ENCODE measurements around the gene WNT8B. TPM values are rescaled to one million over a fixed set of nuclear protein-coding genes. Genes with fewer than 3 reads are reported as not detected.

Gene WNT8B
- total and polyA plus RNA-seq, 2 of the 13 experiments (the other 11 are each of a cell fraction or from before 2014, with no cell fraction given), result 0.07 to 0.20 TPM

- H3K9ac ChIP-seq (ENCODE audit: insufficient read depth, low read depth, low read length), result no peak overlapping the region
- no peak overlapping the region for H2AFZ ChIP-seq (ENCODE audit: low read length)
- H3K36me3 ChIP-seq (replicated peaks in 1 of 2; ENCODE audit: control insufficient read depth in 1 of 2, insufficient read depth in 2 of 2, low read length in 2 of 2), result no peaks in the 10 kb centered on the region
- no peaks in the 10 kb centered on the region for H3K79me2 ChIP-seq (ENCODE audit: insufficient read depth, low read length)
- ChIA-PET CTCF (ENCODE audit: low intra/inter-chr PET ratio, low total read pairs) (no interaction called here), POLR2A (no interaction called here)
- H3K4me3 ChIP-seq (replicated peaks in 1 of 3; ENCODE audit: insufficient read depth in 1 of 3, low read depth in 2 of 3, low read length in 3 of 3), result no peak overlapping the region
- H3K4me1 ChIP-seq (ENCODE audit: insufficient read depth, low read length), result peaks cover 9% of the 10 kb centered on the region; the same call in 1 of the 2 replicates
- no peaks in the 10 kb centered on the region for H4K20me1 ChIP-seq (ENCODE audit: insufficient read depth, low read length)
- no peak overlapping the region for H3K27ac ChIP-seq (ENCODE audit: extremely low read length, insufficient read depth, low read length)
- FAIRE-seq (no peak), ATAC-seq (no peak), DNase-seq (ENCODE audit: low spot score) (no peak)
- no peak overlapping the region for H3K4me2 ChIP-seq (ENCODE audit: low read depth, low read length)
- BruUV-seq (replicated peaks), result no TSS peak
- intact Hi-C loops (cut with micrococcal nuclease; ENCODE audit: unreplicated experiment) (no loop called here), in situ Hi-C loops (cut with HindIII; ENCODE audit: extremely low pct_ligation_motif_present, low pct_unique_long_range_greater_than_20kb) (no loop called here)
- peaks cover 2 to 14% of the 10 kb centered on the region in 2 experiments; a peak in 3 of 5 replicates for H3K27me3 ChIP-seq (ENCODE audit: control insufficient read depth in 1 of 2, insufficient read depth in 2 of 2, low read length in 2 of 2)
- H3K9me3 ChIP-seq (ENCODE audit: low read length), result no peaks in the 10 kb centered on the region
- TF ChIP-seq THAP7 (CRISPR knock-in tag; IDR thresholded peaks at IDR 0.05) (no peak), ATF7 (IDR thresholded peaks at IDR 0.05) (no peak), ATF7 (CRISPR knock-in tag; IDR thresholded peaks at IDR 0.05) (no peak), ZNF224 (CRISPR knock-in tag; IDR thresholded peaks at IDR 0.05) (no peak), BRD4 (CRISPR knock-in tag; IDR thresholded peaks at IDR 0.05) (no peak), ZGPAT (CRISPR knock-in tag; IDR thresholded peaks at IDR 0.05) (no peak), EED (CRISPR knock-in tag; IDR thresholded peaks at IDR 0.05) (no peak), ZNF580 (CRISPR knock-in tag; IDR thresholded peaks at IDR 0.05; ENCODE audit: borderline replicate concordance, low read depth) (no peak), ZSCAN30 (CRISPR knock-in tag; IDR thresholded peaks at IDR 0.05) (no peak), SNAPC5 (CRISPR knock-in tag; IDR thresholded peaks at IDR 0.05; ENCODE audit: borderline replicate concordance) (no peak)
- WGBS (ENCODE audit: low lambda C conversion rate), result 22% methylated on average over 5 of the region's 5 CpGs
Observed at GRCh38 chr10:100477970-100478369, 15.2 kb downstream of the WNT8B start.

All from HepG2 (cell line).